GM12891 (cell line): Measurements from ENCODE around the gene CCDC33.

Source experiments
- POLR2A ChIP-seq: IDR thresholded peaks from 2 replicates; pipeline ENCODE4 v1.6.1; 2011; ENCODE audit warnings: low read depth, low read length, control low read depth
- POLR2AphosphoS5 ChIP-seq: IDR thresholded peaks from 2 replicates; pipeline ENCODE4 v1.6.1; 2011; ENCODE audit warnings: low read depth, low read length, control low read depth
- POU2F2 ChIP-seq: IDR thresholded peaks from 2 replicates; pipeline ENCODE4 v1.6.1; 2011; ENCODE audit warnings: low read depth, mild to moderate bottlenecking, control low read depth, low read length, moderate library complexity
- TAF1 ChIP-seq: IDR thresholded peaks from 2 replicates; pipeline ENCODE4 v1.6.1; 2011; ENCODE audit warnings: low read depth, low read length, control low read depth

DNA sequence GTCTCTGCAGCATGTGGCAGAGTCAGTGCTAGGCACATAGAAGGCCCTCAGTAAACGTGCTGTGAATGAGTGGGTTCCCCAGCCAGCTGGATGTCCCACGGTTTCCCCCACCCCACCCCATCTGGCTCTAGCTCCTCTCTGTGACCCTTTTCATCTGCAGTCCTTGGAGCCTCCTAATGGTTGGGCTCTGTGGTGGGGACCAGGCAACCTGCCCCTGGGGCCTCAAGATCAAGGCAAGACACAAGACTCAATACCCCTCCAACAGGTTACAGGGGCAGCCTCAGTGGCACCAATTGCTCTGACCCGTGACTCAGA lies 148.4 kb downstream of the CCDC33 start:
- TF ChIP-seq POLR2AphosphoS5 (no peak), POLR2A (no peak), TAF1 (no peak), POU2F2 (no peak)
